ENCODE data around the gene PDE4B. TPM values are rescaled to one million over a fixed set of nuclear protein-coding genes. Genes with fewer than 3 reads are reported as not detected.

The PDE4B gene
- polyA plus RNA-seq, 3 donors, result 6.7 to 8.4 (median 6.8) TPM

DNA sequence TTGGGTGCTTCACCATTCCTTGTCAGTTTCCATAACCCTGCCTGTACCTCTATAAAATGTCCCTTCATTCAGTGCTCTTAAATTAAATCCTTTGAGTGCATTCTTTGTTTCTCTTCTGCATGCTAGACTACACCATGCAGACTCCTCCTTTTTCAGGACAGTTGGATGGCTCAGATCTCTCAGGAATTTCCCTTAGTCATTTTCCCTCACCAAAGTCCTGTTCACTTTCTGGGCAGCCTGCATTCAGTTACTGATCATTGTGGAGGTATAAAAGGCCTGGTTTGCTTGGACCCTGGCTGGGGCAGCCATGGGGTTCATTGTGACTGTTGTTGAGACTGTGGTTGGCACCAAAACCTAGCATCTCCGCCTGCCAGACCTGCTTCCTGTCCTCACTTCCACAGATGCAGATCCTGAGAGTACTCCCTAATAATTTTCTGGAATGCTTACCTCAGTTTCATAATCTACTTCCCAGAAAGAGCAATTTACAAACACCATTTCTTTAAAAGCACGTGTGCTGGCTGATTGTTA lies 88.4 kb downstream of the PDE4B start:
- DNase-seq, result no peak

DNA sequence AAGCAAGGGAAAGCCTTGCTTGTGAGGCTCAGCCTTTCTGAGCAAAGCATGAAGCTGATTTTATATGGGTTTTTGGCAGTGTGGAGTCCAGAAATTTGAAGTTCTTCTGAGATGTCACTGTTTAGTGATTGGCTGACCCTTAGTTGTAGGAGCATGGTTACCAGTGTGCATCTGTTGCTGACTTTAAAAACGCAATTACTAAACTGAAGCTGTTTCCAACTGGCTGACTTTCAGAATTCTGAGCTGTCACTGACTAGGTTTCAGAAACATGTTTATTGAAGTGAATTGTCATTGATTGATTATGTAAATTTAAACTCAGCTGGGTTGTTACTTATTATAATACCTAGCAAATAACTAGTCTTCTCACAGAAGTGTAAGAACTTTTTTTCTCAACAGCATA lies 89.4 kb downstream of the PDE4B start:
- no peak for DNase-seq

DNA sequence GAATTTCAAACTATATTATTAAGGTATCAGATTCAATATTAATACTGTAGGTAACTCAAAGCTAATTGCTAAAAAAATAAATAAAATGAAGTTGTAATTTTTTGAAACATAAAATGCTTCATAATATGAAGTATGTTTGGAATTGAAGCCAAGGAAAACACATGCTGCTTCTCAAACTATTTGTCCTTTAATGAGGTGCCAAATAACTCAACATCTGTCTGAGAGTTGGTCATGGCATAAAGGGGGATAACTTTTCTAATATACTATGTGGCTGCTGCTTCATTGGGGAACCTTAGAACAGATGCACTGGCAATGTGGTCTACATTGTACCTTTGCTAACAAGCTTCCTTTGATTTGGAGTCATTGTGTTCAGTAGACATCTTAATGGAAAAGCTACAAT lies 96.7 kb downstream of the PDE4B start:
- no peak for DNase-seq

- DNase-seq, result no peak
These were observed 97.6 kb downstream of the PDE4B start for GRCh38 chr1:65890201-65890843.

GRCh38 chr1:65894738-65895605 lies 102.3 kb downstream of the PDE4B start:
- DNase-seq, result no peak

DNA sequence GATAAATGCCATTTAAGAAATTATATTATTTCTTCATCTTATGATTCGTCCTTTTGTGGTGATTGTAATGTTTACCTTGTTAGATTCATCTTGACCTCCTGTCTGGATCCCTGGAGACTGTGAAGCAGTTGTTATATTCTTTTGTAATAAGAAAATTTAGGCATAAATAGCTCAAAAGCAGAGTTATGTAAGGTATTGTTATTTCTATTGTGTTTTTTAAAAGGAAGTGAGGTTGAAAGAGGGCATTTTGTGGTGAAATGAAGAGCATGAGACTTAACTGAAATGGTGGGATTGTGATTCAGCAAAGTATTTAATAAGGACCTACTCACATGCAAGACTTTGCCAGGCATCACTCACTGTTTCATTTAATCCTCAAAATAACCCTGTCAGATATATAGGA lies 104.0 kb downstream of the PDE4B start:
- DNase-seq, result no peak

- no peak for DNase-seq
These were observed 104.8 kb downstream of the PDE4B start for GRCh38 chr1:65897485-65897884.

DNA sequence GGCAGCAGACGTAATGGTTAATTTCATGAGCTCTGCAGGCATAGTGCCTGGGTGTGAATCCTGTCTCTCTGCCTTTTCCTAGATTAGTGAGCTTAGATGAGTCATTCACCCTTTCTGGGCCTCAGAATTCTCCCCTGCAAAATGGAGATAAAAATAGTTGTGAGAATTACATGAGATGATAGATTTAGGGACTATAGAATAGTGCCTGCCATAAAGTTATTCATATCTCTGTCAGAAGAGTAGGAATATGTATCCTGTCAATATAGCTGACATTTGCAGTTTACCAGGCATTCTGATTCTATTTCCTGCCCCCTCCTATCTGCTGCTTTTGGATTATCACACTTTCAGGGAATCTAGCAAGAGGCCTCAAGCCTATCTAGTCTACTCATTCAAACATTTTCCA lies 112.0 kb downstream of the PDE4B start:
- DNase-seq, result no peak

- no peak for DNase-seq
These were observed 117.7 kb downstream of the PDE4B start for GRCh38 chr1:65910432-65910831.

DNA sequence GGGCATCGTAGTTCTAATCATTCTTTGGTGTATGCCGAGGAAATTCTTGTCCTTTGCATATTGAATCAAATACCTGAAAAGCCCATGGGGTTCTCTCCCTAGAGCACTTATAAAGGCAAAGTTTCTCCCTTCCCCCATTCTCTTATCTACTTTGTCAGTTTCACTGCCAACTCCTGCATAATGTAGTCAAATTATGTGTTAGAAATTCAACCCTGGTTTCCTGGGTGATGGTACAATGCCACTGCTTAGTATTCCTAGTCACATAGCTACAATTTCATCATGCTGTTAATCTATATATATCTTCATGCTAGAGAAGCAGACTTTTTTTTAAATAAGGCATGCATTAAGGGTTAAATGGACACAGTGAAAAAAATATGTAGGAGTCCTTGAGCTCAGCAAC lies 119.0 kb downstream of the PDE4B start:
- DNase-seq, result no peak

GRCh38 chr1:65918564-65918963 lies 125.9 kb downstream of the PDE4B start:
- no peak for DNase-seq

DNA sequence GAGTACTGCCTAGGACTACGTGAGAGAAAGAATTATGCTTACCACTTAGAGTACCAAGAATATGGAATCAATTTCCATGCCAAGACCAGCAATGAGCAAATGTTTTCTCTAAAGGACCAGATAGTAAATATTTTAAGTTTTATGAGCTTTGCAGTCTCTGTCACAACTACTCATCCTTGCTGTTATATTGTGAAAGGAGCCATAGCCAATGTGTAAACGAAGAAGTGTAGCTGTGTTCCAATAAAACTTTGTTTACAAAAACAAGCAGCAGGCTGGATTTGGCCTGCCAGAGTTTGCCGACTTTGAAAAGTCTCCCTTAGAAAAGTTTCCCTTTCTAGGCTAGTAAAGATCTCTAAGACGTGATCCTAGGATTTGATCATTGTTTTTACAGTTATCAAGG lies 128.8 kb downstream of the PDE4B start:
- no peak for DNase-seq

- no peak for DNase-seq
These were observed 131.8 kb downstream of the PDE4B start for GRCh38 chr1:65924471-65924870.

DNA sequence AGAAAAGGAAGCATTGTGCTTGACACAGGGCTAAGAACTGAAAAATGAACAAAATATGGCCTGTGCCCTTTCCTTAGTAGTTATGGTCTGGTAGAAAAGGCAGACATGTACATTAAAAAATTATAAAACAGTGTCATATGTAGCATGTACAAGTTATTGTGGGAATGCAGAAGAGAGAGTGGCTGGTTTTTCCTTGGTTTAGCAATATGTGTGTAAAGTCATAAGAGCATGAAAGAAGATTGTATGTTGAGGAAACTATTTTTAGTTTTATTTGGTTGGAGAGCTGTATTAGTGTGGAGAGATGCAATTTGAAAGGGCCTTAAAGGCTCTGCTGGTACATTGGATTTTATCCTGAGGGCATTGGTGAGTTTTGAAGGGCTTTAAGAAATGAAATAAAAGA lies 145.8 kb downstream of the PDE4B start:
- no peak for DNase-seq

- DNase-seq, result no peak
These were observed 146.5 kb downstream of the PDE4B start for GRCh38 chr1:65939191-65939590.

DNA sequence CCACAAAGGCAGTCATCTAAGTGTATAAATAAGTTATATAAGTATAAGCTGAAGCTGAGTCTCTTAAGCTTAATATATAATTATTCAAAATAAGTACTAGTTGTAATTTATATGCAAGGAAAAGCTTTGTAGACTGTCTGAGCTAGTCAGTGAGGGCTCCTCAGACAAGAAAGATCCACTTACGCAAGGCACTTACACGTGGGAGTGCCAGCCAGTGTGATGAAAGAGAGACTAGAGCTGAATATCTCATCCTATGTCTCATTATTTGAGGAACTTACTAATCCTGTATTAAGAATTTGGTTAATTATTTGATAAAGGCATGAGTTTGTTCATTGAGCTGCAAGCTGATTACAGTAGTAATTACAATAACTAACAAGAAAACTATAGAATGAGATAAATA lies 146.9 kb downstream of the PDE4B start:
- no peak for DNase-seq

DNA sequence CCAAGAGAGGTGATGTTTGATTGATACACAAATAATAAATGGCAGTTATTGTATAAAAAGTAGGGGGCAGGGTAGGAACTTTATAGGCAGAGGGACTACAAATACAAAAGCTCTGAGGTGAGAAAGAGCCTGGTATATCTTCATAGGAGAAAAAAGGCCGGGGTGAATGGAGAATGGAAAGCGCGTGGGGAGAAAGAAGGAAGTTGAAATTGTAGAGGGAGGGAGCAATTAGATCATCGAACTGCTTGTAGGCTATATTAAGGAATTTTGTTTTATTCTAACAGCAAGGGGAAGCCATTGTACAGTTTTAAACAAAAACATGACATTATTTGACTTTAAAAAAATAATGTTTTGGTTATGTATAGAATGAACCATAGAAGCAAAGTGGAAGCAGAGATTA lies 147.4 kb downstream of the PDE4B start:
- no peak for DNase-seq

- no peak for DNase-seq
These were observed 149.8 kb downstream of the PDE4B start for GRCh38 chr1:65942476-65942875.

DNA sequence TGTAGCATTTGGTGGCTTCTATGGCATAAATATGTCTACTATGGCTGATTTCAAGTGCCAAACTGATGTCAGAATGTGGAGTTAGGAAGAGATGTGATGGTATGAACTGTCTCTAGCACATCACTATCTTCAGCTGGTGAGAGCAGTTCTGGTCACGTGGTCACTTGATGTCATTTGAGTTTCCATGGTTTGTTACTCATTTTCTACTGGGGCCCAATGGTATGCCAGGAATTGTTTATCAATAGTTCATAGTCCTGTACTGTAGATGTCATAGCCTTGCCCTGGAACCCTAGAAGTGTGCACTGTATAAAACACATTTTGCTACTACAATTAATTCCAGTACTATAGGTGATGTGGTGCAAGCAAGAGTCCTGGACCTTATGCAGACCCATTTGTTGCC lies 153.7 kb downstream of the PDE4B start:
- no peak for DNase-seq

DNA sequence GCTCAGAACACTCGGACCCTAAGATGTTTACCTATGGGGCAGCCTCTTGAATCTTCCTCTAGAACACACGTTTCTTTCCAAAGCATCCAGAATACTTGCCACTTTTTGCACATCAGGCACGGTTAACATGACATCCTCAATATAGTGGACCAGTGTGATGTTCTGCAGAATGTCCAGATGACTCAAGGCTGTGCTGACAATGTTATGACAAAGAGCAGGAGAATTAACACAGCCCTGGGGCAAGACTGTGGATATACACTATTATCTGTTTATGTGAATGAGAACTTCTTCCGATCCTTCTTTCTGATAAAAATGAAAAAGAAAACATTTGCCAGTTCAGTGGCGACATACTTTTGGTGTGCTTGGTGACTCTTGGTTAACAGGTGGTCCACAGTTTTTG lies 154.3 kb downstream of the PDE4B start:
- DNase-seq, result no peak

DNA sequence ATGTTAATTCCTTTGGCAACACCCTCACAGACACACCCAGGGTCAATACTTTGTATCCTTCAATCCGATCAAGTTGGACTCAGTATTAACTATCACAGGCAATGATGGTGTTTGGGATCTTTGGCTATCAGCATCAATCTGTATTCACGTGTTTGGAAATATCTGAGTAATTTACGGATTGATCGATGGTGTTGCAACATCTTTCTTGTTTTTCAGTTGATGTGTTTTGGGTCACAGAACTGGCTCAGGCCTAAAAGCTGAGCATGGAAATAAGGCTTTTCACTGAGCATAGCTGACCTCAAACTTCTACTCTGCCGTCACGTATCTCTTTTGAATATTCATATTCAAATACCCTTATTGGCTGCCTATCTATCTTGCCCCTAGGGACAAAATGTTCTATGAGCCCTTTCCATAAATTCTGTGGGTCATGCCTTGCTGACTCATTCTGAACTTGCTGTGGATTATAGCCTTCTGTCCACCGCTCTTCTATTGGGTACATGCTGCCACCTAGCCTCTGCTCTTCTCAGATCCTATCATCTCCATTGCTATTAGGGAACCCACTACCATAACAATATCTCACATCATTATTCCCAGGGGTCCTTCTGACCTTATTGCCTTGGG lies 156.0 kb downstream of the PDE4B start:
- no peak for DNase-seq

DNA sequence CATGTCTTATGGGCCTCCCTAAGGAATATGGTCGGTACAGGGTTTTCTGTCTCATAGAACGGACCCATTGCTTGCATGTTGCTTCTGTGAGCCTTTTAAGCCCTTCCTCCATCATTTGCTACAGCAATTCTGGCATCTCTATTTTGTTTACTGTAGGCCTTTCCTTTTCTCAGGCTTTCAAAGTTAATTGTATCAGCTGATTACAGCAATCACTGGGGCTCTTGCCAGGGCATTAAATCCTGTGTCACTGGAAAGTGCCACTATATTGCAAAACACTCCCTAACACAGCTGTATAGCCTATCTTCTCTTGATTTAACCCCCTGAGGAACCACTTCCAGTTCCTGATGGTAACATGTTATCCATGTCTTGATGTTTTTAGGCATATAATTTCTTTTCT lies 156.5 kb downstream of the PDE4B start:
- no peak for DNase-seq

GRCh38 chr1:65949933-65950332 lies 157.2 kb downstream of the PDE4B start:
- no peak for DNase-seq

Data from renal pelvis (tissue), 4 donors.